Measurements from ENCODE around the gene PTPRN2. TPM values are rescaled to one million over a fixed set of nuclear protein-coding genes. Genes with fewer than 3 reads are reported as not detected.

The PTPRN2 gene
- total and polyA plus RNA-seq, 8 donors, result 4.9 to 136 (median 46.8) TPM

GRCh38 chr7:157872447-157872846, 715.2 kb downstream of the PTPRN2 start:
- peaks cover 0 to 4% (median 0%) of the 10 kb centered on the region in 4 donors for H3K9me3 ChIP-seq
- no peaks in the 10 kb centered on the region for H3K36me3 ChIP-seq
- intact Hi-C loops (cut with DNase I; ENCODE audit: low total_unique reads), result no loop called here
- H3K4me3 ChIP-seq, result no peak overlapping the region
- no peak for TF ChIP-seq POLR2AphosphoS5 (IDR thresholded peaks at IDR 0.05)
- no peak for TF ChIP-seq POLR2A (IDR thresholded peaks at IDR 0.05)
- TF ChIP-seq, protein P1, sequence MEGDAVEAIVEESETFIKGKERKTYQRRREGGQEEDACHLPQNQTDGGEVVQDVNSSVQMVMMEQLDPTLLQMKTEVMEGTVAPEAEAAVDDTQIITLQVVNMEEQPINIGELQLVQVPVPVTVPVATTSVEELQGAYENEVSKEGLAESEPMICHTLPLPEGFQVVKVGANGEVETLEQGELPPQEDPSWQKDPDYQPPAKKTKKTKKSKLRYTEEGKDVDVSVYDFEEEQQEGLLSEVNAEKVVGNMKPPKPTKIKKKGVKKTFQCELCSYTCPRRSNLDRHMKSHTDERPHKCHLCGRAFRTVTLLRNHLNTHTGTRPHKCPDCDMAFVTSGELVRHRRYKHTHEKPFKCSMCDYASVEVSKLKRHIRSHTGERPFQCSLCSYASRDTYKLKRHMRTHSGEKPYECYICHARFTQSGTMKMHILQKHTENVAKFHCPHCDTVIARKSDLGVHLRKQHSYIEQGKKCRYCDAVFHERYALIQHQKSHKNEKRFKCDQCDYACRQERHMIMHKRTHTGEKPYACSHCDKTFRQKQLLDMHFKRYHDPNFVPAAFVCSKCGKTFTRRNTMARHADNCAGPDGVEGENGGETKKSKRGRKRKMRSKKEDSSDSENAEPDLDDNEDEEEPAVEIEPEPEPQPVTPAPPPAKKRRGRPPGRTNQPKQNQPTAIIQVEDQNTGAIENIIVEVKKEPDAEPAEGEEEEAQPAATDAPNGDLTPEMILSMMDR (IDR thresholded peaks at IDR 0.05), result no peak
- no peak for TF ChIP-seq EP300 (IDR thresholded peaks at IDR 0.05)
- WGBS, 5 donors, result 88 to 95% (median 91%) methylated on average over 11 to 12 of the region's 12 CpGs
- H3K27me3 ChIP-seq, result peaks cover 0 to 43% (median 3%) of the 10 kb centered on the region in 3 donors
- no peak overlapping the region for H3K27ac ChIP-seq
- DNase-seq, result no peak
- H3K4me1 ChIP-seq, result peaks cover 12 to 15% (median 12%) of the 10 kb centered on the region in 4 donors

DNA sequence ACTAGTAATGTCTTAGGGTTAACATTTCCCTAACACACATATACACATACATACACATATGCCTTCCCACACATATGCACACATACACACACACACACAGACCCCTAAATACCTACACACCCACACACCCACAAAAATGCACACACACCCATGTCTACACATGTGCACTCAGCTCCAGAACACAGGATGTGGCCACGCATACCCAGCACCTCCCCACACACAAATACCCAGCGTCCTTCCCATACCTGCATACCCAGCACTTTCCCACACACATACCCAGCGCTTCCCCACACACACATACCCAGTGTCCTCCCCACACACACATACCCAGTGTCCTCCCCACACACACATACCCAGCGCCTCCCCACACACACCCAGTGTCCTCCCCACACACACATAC, 715.9 kb downstream of the PTPRN2 start:
- Histone ChIP-seq H3K27ac (no peak overlapping the region), H3K36me3 (no peaks in the 10 kb centered on the region), H3K9me3 (peaks cover 0 to 4% (median 0%) of the 10 kb centered on the region in 4 donors), H3K4me1 (peaks cover 12 to 15% (median 12%) of the 10 kb centered on the region in 4 donors), H3K4me3 (no peak overlapping the region), H3K27me3 (peaks cover 0 to 38% (median 3%) of the 10 kb centered on the region in 3 donors)
- intact Hi-C loops (cut with DNase I; ENCODE audit: low total_unique reads), result no loop called here
- TF ChIP-seq EP300 (IDR thresholded peaks at IDR 0.05), result no peak
- no peak for TF ChIP-seq POLR2A (IDR thresholded peaks at IDR 0.05)
- TF ChIP-seq, protein P1 (IDR thresholded peaks at IDR 0.05), result no peak
- no peak for TF ChIP-seq POLR2AphosphoS5 (IDR thresholded peaks at IDR 0.05)
- DNase-seq, result no peak
- WGBS, 5 donors, result 83 to 93% (median 90%) methylated on average over 4 of the region's 4 CpGs

- TF ChIP-seq EP300 (IDR thresholded peaks at IDR 0.05) (no peak), POLR2A (IDR thresholded peaks at IDR 0.05) (no peak)
- Histone ChIP-seq H3K36me3 (no peaks in the 10 kb centered on the region), H3K4me3 (no peak overlapping the region), H3K27ac (no peak overlapping the region), H3K9me3 (peaks cover 0 to 4% (median 0%) of the 10 kb centered on the region in 4 donors), H3K4me1 (peaks cover 10 to 11% (median 11%) of the 10 kb centered on the region in 4 donors), H3K27me3 (peaks cover 0 to 31% (median 3%) of the 10 kb centered on the region in 3 donors)
- WGBS, 5 donors, result 79 to 92% (median 89%) methylated on average over 11 of the region's 11 CpGs
- intact Hi-C loops (cut with DNase I; ENCODE audit: low total_unique reads), result no loop called here
- no peak for DNase-seq
These were observed 716.9 kb downstream of the PTPRN2 start for GRCh38 chr7:157870644-157871290.

- WGBS, 5 donors, result 92 to 98% (median 94%) methylated on average over 4 of the region's 4 CpGs
- H3K4me3 ChIP-seq, result no peak overlapping the region
- intact Hi-C loops (cut with DNase I; ENCODE audit: low total_unique reads), result no loop called here
These were observed 717.8 kb downstream of the PTPRN2 start for GRCh38 chr7:157869793-157870192.

More at GRCh38 chr7:157869793-157870192, 717.8 kb downstream of the PTPRN2 start:
- H3K9me3 ChIP-seq, result peaks cover 0 to 4% (median 0%) of the 10 kb centered on the region in 4 donors
- H3K36me3 ChIP-seq, result no peaks in the 10 kb centered on the region
- H3K27me3 ChIP-seq, result peaks cover 0 to 22% (median 0%) of the 10 kb centered on the region in 3 donors
- DNase-seq, result no peak
- H3K27ac ChIP-seq, result no peak overlapping the region
- H3K4me1 ChIP-seq, result peaks cover under 1 to 1% (median under 1%) of the 10 kb centered on the region in 4 donors
- TF ChIP-seq POLR2AphosphoS5 (IDR thresholded peaks at IDR 0.05), result no peak
- TF ChIP-seq POLR2A (IDR thresholded peaks at IDR 0.05), result no peak
- TF ChIP-seq, protein P1 (IDR thresholded peaks at IDR 0.05), result no peak
- TF ChIP-seq EP300 (IDR thresholded peaks at IDR 0.05), result no peak
